SK-N-SH treated with all-trans-retinoic acid at 6 μM for 48 hours (cell line): Measurements from ENCODE around the gene OR6X1.
"Not testable (repeated sequence)": the region's sequence is repeated elsewhere in the genome, so short reads cannot be mapped to it uniquely, and the experiment has no call there.

ENCODE experiments used
- ATAC-seq: fragments of 200-7000 bp; cut with Tn5 transposase; 3 replicates; pipeline ENCODE4 v1.9.1; 2020; ENCODE audit warnings: mild to moderate bottlenecking, moderate library complexity
- BACH2 ChIP-seq: fragments of 250-450 bp; sonication (Bioruptor Pico); IDR thresholded peaks from 2 replicates; pipeline ENCODE4 v1.9.0; 2021; ENCODE audit warnings: mild to moderate bottlenecking, borderline replicate concordance
- CREB5 ChIP-seq: fragments of 250-450 bp; sonication (Bioruptor Pico); IDR thresholded peaks from 2 replicates; pipeline ENCODE4 v1.5.1; 2020; ENCODE audit warnings: low read depth, mild to moderate bottlenecking, moderate library complexity
- CSDC2 ChIP-seq: fragments of 250-450 bp; sonication (Bioruptor Pico); IDR thresholded peaks from 2 replicates; pipeline ENCODE4 v1.5.0; 2020; ENCODE audit warnings: mild to moderate bottlenecking, moderate library complexity
- CSRNP3 ChIP-seq: fragments of 250-450 bp; sonication (Bioruptor Pico); IDR thresholded peaks from 2 replicates; pipeline ENCODE4 v1.5.1; 2021; ENCODE audit warnings: mild to moderate bottlenecking, moderate library complexity
- ESRRG ChIP-seq: fragments of 250-450 bp; sonication (Bioruptor Pico); IDR thresholded peaks from 2 replicates; pipeline ENCODE4 v1.6.1; 2021; ENCODE audit warnings: mild to moderate bottlenecking
- GLIS3 ChIP-seq: fragments of 250-450 bp; sonication (Bioruptor Pico); IDR thresholded peaks from 2 replicates; pipeline ENCODE4 v1.5.0; 2020; ENCODE audit warnings: mild to moderate bottlenecking, moderate library complexity
- ISL1 ChIP-seq: fragments of 250-450 bp; sonication (Bioruptor Pico); IDR thresholded peaks from 2 replicates; pipeline ENCODE4 v2.1.2; 2022; ENCODE audit warnings: mild to moderate bottlenecking, moderate library complexity
- OSR1 ChIP-seq: fragments of 250-450 bp; sonication (Bioruptor Pico); IDR thresholded peaks from 2 replicates; pipeline ENCODE4 v1.8.0; 2022; ENCODE audit warnings: moderate library complexity, mild to moderate bottlenecking, inconsistent platforms
- PATZ1 ChIP-seq: fragments of 250-450 bp; sonication (Bioruptor Pico); IDR thresholded peaks from 2 replicates; pipeline ENCODE4 v1.8.0; 2020; ENCODE audit warnings: mild to moderate bottlenecking, moderate library complexity, borderline replicate concordance
- POU6F1 ChIP-seq: fragments of 250-450 bp; sonication (Bioruptor Pico); IDR thresholded peaks from 2 replicates; pipeline ENCODE4 v1.8.0; 2021; ENCODE audit warnings: low read depth, mild to moderate bottlenecking, moderate library complexity, borderline replicate concordance
- PPARA ChIP-seq: fragments of 250-450 bp; sonication (Bioruptor Pico); IDR thresholded peaks from 2 replicates; pipeline ENCODE4 v1.5.0; 2020; ENCODE audit warnings: mild to moderate bottlenecking, borderline replicate concordance
- RARB ChIP-seq: fragments of 250-450 bp; sonication (Bioruptor Pico); IDR thresholded peaks from 2 replicates; pipeline ENCODE4 v1.8.0; 2021; ENCODE audit warnings: mild to moderate bottlenecking, moderate library complexity
- TCF4 ChIP-seq: fragments of 250-450 bp; sonication (Bioruptor Pico); IDR thresholded peaks from 2 replicates; pipeline ENCODE4 v1.8.0; 2021; ENCODE audit warnings: mild to moderate bottlenecking, moderate library complexity, borderline replicate concordance
- TOX ChIP-seq: fragments of 250-450 bp; sonication (Bioruptor Pico); IDR thresholded peaks from 2 replicates; pipeline ENCODE4 v1.8.0; 2021; ENCODE audit warnings: mild to moderate bottlenecking, moderate library complexity, borderline replicate concordance
- TSHZ2 ChIP-seq: fragments of 250-450 bp; sonication (Bioruptor Pico); IDR thresholded peaks from 2 replicates; pipeline ENCODE4 v1.5.0; 2020; ENCODE audit warnings: mild to moderate bottlenecking, moderate library complexity
- ZFP3 ChIP-seq: fragments of 250-450 bp; sonication (Bioruptor Pico); IDR thresholded peaks from 2 replicates; pipeline ENCODE4 v1.5.0; 2020; ENCODE audit warnings: mild to moderate bottlenecking, moderate library complexity
- ZFP30 ChIP-seq: fragments of 450-650 bp; formaldehyde crosslinking; IDR thresholded peaks from 2 replicates; pipeline ENCODE4 v1.5.0; 2022; ENCODE audit warnings: mild to moderate bottlenecking, moderate library complexity
- ZNF8 ChIP-seq: fragments of 450-650 bp; formaldehyde crosslinking; IDR thresholded peaks from 2 replicates; pipeline ENCODE4 v1.5.0; 2020; ENCODE audit warnings: mild to moderate bottlenecking, moderate library complexity

The OR6X1 gene

GRCh38 chr11:123755344-123755743 lies 1.0 kb upstream of the OR6X1 start (continued):
- TF ChIP-seq CSRNP3 (CRISPR knock-in tag): no peak

GRCh38 chr11:123753110-123753509 lies 1.2 kb downstream of the OR6X1 start:
- no peak for ATAC-seq
- TF ChIP-seq CSDC2 (no peak), PPARA (CRISPR knock-in tag) (no peak), TCF4 (CRISPR knock-in tag) (no peak), CSRNP3 (CRISPR knock-in tag) (no peak), ESRRG (no peak), ZNF8 (CRISPR knock-in tag) (no peak)

- TF ChIP-seq CSRNP3 (CRISPR knock-in tag) (no peak), ISL1 (no peak), CREB5 (no peak), PPARA (CRISPR knock-in tag) (no peak), TOX (no peak), ESRRG (no peak), OSR1 (CRISPR knock-in tag) (no peak), TCF4 (CRISPR knock-in tag) (no peak), BACH2 (CRISPR knock-in tag) (no peak), ZFP30 (CRISPR knock-in tag) (no peak), POU6F1 (CRISPR knock-in tag) (no peak)
- no peak for ATAC-seq
Measured at GRCh38 chr11:123751781-123752180, 2.5 kb downstream of the OR6X1 start.

- not testable (repeated sequence) for ATAC-seq
Measured at GRCh38 chr11:123748349-123748748, 6.0 kb downstream of the OR6X1 start.

GRCh38 chr11:123745764-123746451 lies 8.4 kb downstream of the OR6X1 start:
- TF ChIP-seq ZFP3 (CRISPR knock-in tag): no peak
- no peak for TF ChIP-seq CSRNP3 (CRISPR knock-in tag)
- no peak for TF ChIP-seq PATZ1
- TF ChIP-seq GLIS3: no peak
- TF ChIP-seq OSR1 (CRISPR knock-in tag): no peak
- no peak for TF ChIP-seq ZNF8 (CRISPR knock-in tag)
- no peak for TF ChIP-seq TSHZ2
- TF ChIP-seq RARB: no peak
- ATAC-seq: no peak
